UCSD-AML1 (cell line): ENCODE measurements around the gene ZC3H7A.

Source experiments
- DNase-seq: peaks from one replicate; lab custom pipeline; 2025; ENCODE audit not compliant: unreplicated experiment; lab: John Stamatoyannopoulos, UW

The ZC3H7A gene

DNA sequence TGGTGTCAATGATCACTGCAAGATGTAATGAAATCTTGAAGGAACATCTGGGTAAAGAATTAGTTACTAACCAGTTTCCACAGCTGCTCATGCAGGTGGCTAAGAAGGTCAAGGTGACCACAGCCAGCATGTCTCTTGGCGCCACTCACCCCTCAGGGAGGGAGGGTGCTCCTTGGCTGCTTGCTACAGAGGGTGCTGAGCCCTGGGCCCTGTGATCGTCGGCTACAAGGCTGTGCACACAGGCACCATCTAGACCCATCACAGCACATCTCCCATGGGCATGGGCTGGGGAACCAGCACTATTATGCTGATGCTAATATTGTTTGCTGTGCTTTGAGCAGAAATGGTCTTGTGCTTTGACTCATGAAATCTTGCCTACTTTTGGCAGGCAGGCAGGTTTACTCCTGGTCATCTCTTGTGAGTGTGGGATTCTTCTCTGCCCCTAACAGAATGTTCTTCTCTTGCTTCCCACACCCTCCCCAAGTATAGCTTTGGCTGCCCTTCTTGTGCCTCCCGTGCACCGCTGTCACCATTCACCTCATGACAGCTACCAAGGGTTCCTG, 90.8 kb downstream of the ZC3H7A start:
- no peak for DNase-seq

GRCh38 chr16:11705311-11706025, 91.6 kb downstream of the ZC3H7A start:
- no peak for DNase-seq
